HepG2 (cell line): ENCODE data around the gene CNOT6. TPM values are rescaled to one million over a fixed set of nuclear protein-coding genes. Genes with fewer than 3 reads are reported as not detected.
A peak's percentile ranks its signal among the peaks of the same experiment; 100 is the strongest.

Experiments used
- DR1 ChIP-seq: sonication (generic); formaldehyde crosslinking; IDR thresholded peaks from 2 replicates; pipeline ENCODE4 v1.8.0; 2021; ENCODE audit warnings: mild to moderate bottlenecking, missing genetic modification reagents, inconsistent platforms
- HDAC1 ChIP-seq: sonication (generic); formaldehyde crosslinking; IDR thresholded peaks from 2 replicates; pipeline ENCODE4 v1.5.1; 2020; ENCODE audit warnings: mild to moderate bottlenecking, missing genetic modification reagents
- KLF9 ChIP-seq: IDR thresholded peaks from 2 replicates; pipeline ENCODE4 v1.6.1; 2016; ENCODE audit warnings: low read depth
- MYNN ChIP-seq: sonication (generic); formaldehyde crosslinking; IDR thresholded peaks from 2 replicates; pipeline ENCODE4 v1.4.0; 2020; ENCODE audit warnings: mild to moderate bottlenecking, low read depth, missing genetic modification reagents
- NR2F1 ChIP-seq, 2 experiments: fragments of 450-650 bp in 1 of 2; formaldehyde crosslinking in 1 of 2; IDR thresholded peaks; 2 replicates each; pipeline versions ENCODE4 v1.5.0 to v1.6.1; 2016 to 2020; ENCODE audit warnings: mild to moderate bottlenecking in 1 of 2, missing compliant biosample characterization in 1 of 2, missing genetic modification reagents in 1 of 2, moderate library complexity in 1 of 2
- ZNF256 ChIP-seq: sonication (generic); formaldehyde crosslinking; conservative IDR thresholded peaks from 2 replicates; pipeline ENCODE4 v1.4.0; 2020; ENCODE audit warnings: missing genetic modification reagents
- ZNF382 ChIP-seq: sonication (generic); formaldehyde crosslinking; IDR thresholded peaks from 2 replicates; pipeline ENCODE4 v1.5.0; 2020; ENCODE audit warnings: missing genetic modification reagents, mild to moderate bottlenecking, borderline replicate concordance
- polyA plus RNA-seq, 8 experiments: library from polyadenylated mRNA; depleted of rRNA in 3 of 8; stranded (reverse) in 7 of 8; unstranded in 1 of 8; fragments of >200 nt; fragmentation: Illumina TruSeq in 4 of 8; extraction: Trizol in 4 of 8; gene quantifications; 2 replicates each; pipeline versions ENCODE4 v1.2.1 to v1.2.3, GENCODE V29; 2011 to 2016; ENCODE audit warnings: low read depth in 4 of 8, missing spikeins in 1 of 8, mixed read lengths in 1 of 8; ENCODE audit not compliant: insufficient read depth in 1 of 8
- total RNA-seq, 5 experiments: library from RNA; depleted of rRNA; stranded (reverse); fragments of >200 nt; fragmentation: Illumina TruSeq; extraction: Trizol; gene quantifications; 2 replicates each; pipeline ENCODE4 v1.2.3, GENCODE V29; 2016; ENCODE audit warnings: low read depth in 1 of 5
- TF ChIP-seq, protein P1 (sequence below): sonication (generic); formaldehyde crosslinking; IDR thresholded peaks from one replicate; pipeline ENCODE4 v1.5.1; 2020; ENCODE audit warnings: mild to moderate bottlenecking, missing genetic modification reagents; ENCODE audit errors: not compliant biosample characterization
- TF ChIP-seq, protein P2 (sequence below): sonication (generic); formaldehyde crosslinking; IDR thresholded peaks from 2 replicates; pipeline ENCODE4 v1.5.1; 2020; ENCODE audit warnings: mild to moderate bottlenecking, missing genetic modification reagents, borderline replicate concordance
- TF ChIP-seq, protein P3 (sequence below): sonication (generic); formaldehyde crosslinking; IDR thresholded peaks from 2 replicates; pipeline ENCODE4 v1.4.0; 2020; ENCODE audit warnings: missing genetic modification reagents

Gene CNOT6
- total and polyA plus RNA-seq, 2 of the 13 experiments (the other 11 are each of a cell fraction or from before 2014, with no cell fraction given), result 8.8 to 9.1 TPM

DNA sequence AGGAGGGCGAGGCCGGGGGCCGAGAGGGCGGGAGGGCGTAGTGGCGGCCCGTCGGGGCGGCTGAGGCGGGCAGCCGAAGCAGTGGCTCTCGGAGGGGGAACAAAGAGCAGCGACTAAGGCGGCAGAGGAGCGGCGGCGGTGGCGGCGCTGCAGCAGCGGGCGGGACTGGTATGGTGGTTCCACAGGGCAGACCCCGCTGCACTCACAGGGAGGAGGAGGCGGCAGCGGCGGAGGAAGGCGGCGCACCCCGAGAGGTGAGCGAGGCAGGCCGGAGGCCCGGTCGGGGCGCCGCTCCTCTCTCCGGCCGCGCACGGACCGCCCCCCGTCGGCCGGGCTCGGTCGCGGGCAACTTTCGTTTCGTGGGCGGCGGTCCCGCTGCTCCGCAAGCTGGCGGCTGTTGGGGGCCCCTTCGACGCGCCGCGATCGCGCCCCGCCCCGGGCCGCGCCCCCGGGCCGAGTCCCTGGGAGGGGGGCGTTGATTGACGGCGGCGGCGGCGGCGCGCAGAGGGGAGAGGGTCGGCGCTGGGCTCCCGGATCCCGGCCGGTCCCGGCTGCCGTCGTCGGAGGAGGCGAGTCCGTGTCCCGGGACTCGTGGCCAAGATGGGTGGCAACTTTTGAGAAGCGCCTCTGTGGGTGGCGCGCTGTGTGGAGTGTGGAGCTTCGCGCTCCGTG lies 467 bp downstream of the CNOT6 start (continued):
- TF ChIP-seq, protein P1, sequence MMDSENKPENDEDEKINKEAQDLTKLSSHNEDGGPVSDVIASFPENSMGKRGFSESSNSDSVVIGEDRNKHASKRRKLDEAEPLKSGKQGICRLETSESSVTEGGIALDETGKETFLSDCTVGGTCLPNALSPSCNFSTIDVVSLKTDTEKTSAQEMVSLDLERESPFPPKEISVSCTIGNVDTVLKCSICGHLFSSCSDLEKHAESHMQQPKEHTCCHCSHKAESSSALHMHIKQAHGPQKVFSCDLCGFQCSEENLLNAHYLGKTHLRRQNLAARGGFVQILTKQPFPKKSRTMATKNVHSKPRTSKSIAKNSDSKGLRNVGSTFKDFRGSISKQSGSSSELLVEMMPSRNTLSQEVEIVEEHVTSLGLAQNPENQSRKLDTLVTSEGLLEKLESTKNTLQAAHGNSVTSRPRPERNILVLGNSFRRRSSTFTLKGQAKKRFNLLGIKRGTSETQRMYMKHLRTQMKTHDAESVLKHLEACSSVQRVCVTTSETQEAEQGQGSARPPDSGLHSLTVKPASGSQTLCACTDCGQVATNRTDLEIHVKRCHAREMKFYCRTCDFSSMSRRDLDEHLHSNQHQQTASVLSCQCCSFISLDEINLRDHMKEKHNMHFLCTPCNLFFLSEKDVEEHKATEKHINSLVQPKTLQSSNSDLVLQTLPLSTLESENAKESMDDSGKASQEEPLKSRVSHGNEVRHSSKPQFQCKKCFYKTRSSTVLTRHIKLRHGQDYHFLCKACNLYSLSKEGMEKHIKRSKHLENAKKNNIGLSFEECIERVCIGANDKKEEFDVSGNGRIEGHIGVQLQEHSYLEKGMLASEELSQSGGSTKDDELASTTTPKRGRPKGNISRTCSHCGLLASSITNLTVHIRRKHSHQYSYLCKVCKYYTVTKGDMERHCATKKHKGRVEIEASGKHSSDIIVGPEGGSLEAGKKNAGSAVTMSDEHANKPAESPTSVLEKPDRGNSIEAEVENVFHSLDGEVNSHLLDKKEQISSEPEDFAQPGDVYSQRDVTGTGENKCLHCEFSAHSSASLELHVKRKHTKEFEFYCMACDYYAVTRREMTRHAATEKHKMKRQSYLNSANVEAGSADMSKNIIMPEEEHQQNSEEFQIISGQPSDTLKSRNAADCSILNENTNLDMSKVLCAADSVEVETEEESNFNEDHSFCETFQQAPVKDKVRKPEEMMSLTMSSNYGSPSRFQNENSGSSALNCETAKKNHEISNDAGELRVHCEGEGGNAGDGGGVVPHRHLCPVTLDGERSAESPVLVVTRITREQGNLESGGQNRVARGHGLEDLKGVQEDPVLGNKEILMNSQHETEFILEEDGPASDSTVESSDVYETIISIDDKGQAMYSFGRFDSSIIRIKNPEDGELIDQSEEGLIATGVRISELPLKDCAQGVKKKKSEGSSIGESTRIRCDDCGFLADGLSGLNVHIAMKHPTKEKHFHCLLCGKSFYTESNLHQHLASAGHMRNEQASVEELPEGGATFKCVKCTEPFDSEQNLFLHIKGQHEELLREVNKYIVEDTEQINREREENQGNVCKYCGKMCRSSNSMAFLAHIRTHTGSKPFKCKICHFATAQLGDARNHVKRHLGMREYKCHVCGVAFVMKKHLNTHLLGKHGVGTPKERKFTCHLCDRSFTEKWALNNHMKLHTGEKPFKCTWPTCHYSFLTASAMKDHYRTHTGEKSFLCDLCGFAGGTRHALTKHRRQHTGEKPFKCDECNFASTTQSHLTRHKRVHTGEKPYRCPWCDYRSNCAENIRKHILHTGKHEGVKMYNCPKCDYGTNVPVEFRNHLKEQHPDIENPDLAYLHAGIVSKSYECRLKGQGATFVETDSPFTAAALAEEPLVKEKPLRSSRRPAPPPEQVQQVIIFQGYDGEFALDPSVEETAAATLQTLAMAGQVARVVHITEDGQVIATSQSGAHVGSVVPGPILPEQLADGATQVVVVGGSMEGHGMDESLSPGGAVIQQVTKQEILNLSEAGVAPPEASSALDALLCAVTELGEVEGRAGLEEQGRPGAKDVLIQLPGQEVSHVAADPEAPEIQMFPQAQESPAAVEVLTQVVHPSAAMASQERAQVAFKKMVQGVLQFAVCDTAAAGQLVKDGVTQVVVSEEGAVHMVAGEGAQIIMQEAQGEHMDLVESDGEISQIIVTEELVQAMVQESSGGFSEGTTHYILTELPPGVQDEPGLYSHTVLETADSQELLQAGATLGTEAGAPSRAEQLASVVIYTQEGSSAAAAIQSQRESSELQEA (CRISPR knock-in tag), result no peak
- TF ChIP-seq HDAC1 (CRISPR knock-in tag), result no peak
- no peak for TF ChIP-seq ZNF382 (CRISPR knock-in tag)
- TF ChIP-seq, protein P2, sequence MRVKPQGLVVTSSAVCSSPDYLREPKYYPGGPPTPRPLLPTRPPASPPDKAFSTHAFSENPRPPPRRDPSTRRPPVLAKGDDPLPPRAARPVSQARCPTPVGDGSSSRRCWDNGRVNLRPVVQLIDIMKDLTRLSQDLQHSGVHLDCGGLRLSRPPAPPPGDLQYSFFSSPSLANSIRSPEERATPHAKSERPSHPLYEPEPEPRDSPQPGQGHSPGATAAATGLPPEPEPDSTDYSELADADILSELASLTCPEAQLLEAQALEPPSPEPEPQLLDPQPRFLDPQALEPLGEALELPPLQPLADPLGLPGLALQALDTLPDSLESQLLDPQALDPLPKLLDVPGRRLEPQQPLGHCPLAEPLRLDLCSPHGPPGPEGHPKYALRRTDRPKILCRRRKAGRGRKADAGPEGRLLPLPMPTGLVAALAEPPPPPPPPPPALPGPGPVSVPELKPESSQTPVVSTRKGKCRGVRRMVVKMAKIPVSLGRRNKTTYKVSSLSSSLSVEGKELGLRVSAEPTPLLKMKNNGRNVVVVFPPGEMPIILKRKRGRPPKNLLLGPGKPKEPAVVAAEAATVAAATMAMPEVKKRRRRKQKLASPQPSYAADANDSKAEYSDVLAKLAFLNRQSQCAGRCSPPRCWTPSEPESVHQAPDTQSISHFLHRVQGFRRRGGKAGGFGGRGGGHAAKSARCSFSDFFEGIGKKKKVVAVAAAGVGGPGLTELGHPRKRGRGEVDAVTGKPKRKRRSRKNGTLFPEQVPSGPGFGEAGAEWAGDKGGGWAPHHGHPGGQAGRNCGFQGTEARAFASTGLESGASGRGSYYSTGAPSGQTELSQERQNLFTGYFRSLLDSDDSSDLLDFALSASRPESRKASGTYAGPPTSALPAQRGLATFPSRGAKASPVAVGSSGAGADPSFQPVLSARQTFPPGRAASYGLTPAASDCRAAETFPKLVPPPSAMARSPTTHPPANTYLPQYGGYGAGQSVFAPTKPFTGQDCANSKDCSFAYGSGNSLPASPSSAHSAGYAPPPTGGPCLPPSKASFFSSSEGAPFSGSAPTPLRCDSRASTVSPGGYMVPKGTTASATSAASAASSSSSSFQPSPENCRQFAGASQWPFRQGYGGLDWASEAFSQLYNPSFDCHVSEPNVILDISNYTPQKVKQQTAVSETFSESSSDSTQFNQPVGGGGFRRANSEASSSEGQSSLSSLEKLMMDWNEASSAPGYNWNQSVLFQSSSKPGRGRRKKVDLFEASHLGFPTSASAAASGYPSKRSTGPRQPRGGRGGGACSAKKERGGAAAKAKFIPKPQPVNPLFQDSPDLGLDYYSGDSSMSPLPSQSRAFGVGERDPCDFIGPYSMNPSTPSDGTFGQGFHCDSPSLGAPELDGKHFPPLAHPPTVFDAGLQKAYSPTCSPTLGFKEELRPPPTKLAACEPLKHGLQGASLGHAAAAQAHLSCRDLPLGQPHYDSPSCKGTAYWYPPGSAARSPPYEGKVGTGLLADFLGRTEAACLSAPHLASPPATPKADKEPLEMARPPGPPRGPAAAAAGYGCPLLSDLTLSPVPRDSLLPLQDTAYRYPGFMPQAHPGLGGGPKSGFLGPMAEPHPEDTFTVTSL (CRISPR knock-in tag), result no peak
- no peak for TF ChIP-seq NR2F1 (CRISPR knock-in tag; IDR thresholded peaks at IDR 0.05)
- no peak for TF ChIP-seq ZNF256 (CRISPR knock-in tag)
- no peak for TF ChIP-seq KLF9
- TF ChIP-seq DR1 (CRISPR knock-in tag), result peak; percentile 2; the same call in 1 of the 2 replicates
- TF ChIP-seq, protein P3, sequence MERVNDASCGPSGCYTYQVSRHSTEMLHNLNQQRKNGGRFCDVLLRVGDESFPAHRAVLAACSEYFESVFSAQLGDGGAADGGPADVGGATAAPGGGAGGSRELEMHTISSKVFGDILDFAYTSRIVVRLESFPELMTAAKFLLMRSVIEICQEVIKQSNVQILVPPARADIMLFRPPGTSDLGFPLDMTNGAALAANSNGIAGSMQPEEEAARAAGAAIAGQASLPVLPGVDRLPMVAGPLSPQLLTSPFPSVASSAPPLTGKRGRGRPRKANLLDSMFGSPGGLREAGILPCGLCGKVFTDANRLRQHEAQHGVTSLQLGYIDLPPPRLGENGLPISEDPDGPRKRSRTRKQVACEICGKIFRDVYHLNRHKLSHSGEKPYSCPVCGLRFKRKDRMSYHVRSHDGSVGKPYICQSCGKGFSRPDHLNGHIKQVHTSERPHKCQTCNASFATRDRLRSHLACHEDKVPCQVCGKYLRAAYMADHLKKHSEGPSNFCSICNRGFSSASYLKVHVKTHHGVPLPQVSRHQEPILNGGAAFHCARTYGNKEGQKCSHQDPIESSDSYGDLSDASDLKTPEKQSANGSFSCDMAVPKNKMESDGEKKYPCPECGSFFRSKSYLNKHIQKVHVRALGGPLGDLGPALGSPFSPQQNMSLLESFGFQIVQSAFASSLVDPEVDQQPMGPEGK (CRISPR knock-in tag), result peak; percentile 75
- TF ChIP-seq MYNN (CRISPR knock-in tag), result no peak
